GM12872 (cell line): ENCODE data around the gene CAMKMT.

Source experiments
- CTCF ChIP-seq: IDR thresholded peaks from 3 replicates; pipeline ENCODE4 v1.5.1; 2011; ENCODE audit warnings: low read depth, mild to moderate bottlenecking, low read length, moderate library complexity; ENCODE audit not compliant: insufficient read depth

The CAMKMT gene

GRCh38 chr2:44645937-44646336 is 284.2 kb downstream of the CAMKMT start:
- TF ChIP-seq CTCF: no peak

GRCh38 chr2:44649381-44649780 is 287.6 kb downstream of the CAMKMT start:
- TF ChIP-seq CTCF: no peak

- TF ChIP-seq CTCF: no peak
Observed at GRCh38 chr2:44650796-44651195, 289.0 kb downstream of the CAMKMT start.

- no peak for TF ChIP-seq CTCF
Observed at GRCh38 chr2:44651974-44652373, 290.2 kb downstream of the CAMKMT start.

- TF ChIP-seq CTCF: no peak
Observed at GRCh38 chr2:44652701-44653100, 291.0 kb downstream of the CAMKMT start.

- TF ChIP-seq CTCF: no peak
Observed at GRCh38 chr2:44655401-44655864, 293.7 kb downstream of the CAMKMT start.

- no peak for TF ChIP-seq CTCF
Observed at GRCh38 chr2:44656460-44656859, 294.7 kb downstream of the CAMKMT start.
